Astrocyte (in vitro differentiated cells and primary cell): ENCODE data around the gene COPS4.

Source experiments
- EZH2 ChIP-seq: IDR thresholded peaks from 2 replicates; pipeline ENCODE4 v1.6.1; 2012; ENCODE audit warnings: mild to moderate bottlenecking, low read length, inconsistent platforms; ENCODE audit not compliant: insufficient read depth
- TF ChIP-seq, protein P1 (sequence below): IDR thresholded peaks from 2 replicates; pipeline ENCODE4 v1.5.1; 2011; ENCODE audit warnings: low read depth, mild to moderate bottlenecking, inconsistent platforms, low read length, moderate library complexity; ENCODE audit not compliant: insufficient read depth

- TF ChIP-seq, protein P1, sequence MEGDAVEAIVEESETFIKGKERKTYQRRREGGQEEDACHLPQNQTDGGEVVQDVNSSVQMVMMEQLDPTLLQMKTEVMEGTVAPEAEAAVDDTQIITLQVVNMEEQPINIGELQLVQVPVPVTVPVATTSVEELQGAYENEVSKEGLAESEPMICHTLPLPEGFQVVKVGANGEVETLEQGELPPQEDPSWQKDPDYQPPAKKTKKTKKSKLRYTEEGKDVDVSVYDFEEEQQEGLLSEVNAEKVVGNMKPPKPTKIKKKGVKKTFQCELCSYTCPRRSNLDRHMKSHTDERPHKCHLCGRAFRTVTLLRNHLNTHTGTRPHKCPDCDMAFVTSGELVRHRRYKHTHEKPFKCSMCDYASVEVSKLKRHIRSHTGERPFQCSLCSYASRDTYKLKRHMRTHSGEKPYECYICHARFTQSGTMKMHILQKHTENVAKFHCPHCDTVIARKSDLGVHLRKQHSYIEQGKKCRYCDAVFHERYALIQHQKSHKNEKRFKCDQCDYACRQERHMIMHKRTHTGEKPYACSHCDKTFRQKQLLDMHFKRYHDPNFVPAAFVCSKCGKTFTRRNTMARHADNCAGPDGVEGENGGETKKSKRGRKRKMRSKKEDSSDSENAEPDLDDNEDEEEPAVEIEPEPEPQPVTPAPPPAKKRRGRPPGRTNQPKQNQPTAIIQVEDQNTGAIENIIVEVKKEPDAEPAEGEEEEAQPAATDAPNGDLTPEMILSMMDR = no peak
- no peak for TF ChIP-seq EZH2
Observed at GRCh38 chr4:83022724-83023450, 12.1 kb upstream of the COPS4 start.
